Gastrocnemius medialis (tissue), 4 donors: ENCODE data around the gene SLC38A2. TPM values are rescaled to one million over a fixed set of nuclear protein-coding genes. Genes with fewer than 3 reads are reported as not detected.

ENCODE experiments used
- ATAC-seq, 2 donors: fragments of 150-250 bp; one replicate each; pipeline ENCODE4 v1.9.1; 2016
- DNase-seq, 2 donors: peaks; one replicate each; pipeline ENCODE4 v3.0.0-alpha.2; 2019
- H3K27ac ChIP-seq, 4 donors: fragments of 200-600 bp; sonication (generic); 1 replicate in 1 of 4; 2 replicates in 3 of 4; pipeline ENCODE4 v1.5.1; 2016 to 2018; ENCODE audit warnings: mild to moderate bottlenecking in 2 of 4, moderate library complexity in 1 of 4
- H3K27me3 ChIP-seq, 3 donors: fragments of 200-600 bp; sonication (generic) in 2 of 3; 1 replicate in 1 of 3; 2 replicates in 2 of 3; pipeline versions ENCODE4 v1.5.1 to v1.6.0; 2016 to 2019; ENCODE audit warnings: mild to moderate bottlenecking in 1 of 3, moderate library complexity in 1 of 3
- H3K36me3 ChIP-seq, 2 donors: fragments of 200-600 bp; sonication (generic) in 1 of 2; one replicate each; pipeline ENCODE4 v1.5.1; 2017 to 2018
- H3K4me1 ChIP-seq, 2 donors: fragments of 200-600 bp; sonication (generic) in 1 of 2; one replicate each; pipeline ENCODE4 v1.5.1; 2016 to 2017; ENCODE audit warnings: mild to moderate bottlenecking in 2 of 2
- H3K4me3 ChIP-seq, 4 donors: fragments of 200-600 bp; sonication (generic) in 3 of 4; 1 replicate in 1 of 4; 2 replicates in 3 of 4; pipeline ENCODE4 v1.5.1; 2016 to 2019; ENCODE audit warnings: mild to moderate bottlenecking in 2 of 4
- H3K9me3 ChIP-seq, 3 donors: fragments of 200-600 bp; sonication (generic) in 2 of 3; 1 replicate in 1 of 3; 2 replicates in 2 of 3; pipeline ENCODE4 v1.5.1; 2016 to 2019
- POLR2A ChIP-seq, 2 donors: fragments of 450-650 bp; IDR thresholded peaks; one replicate each; pipeline ENCODE4 v1.6.1; 2017; ENCODE audit warnings: antibody characterized with exemption in 2 of 2, mild to moderate bottlenecking in 2 of 2, moderate library complexity in 2 of 2
- in situ Hi-C, 4 donors: fragments of 200-750 bp; cut with MboI; loops; one replicate each; pipeline versions ENCODE4 v1.15.0 to v1.8.0; 2017; ENCODE audit warnings: low sequenced_read_pairs in 4 of 4
- intact Hi-C: fragments of 100-400 bp; cut with DNase I; formaldehyde crosslinking; loops from one replicate; pipeline ENCODE4 v1.15.1; 2023; ENCODE audit warnings: low total_unique reads
- total RNA-seq, 4 donors: library from RNA; depleted of rRNA; stranded (reverse); fragments of >200 nt; gene quantifications; one replicate each; pipeline versions ENCODE4 v1.1.0 to v1.2.3, GENCODE V29; 2016
- TF ChIP-seq, protein P1 (sequence below), 5 experiments: fragments of 450-650 bp in 3 of 5; fragments of 200-600 bp in 2 of 5; sonication (generic) in 2 of 5; IDR thresholded peaks in 4 of 5; conservative IDR thresholded peaks in 1 of 5; 1 replicate in 4 of 5; 2 replicates in 1 of 5; pipeline ENCODE4 v1.5.1; 2016 to 2019; ENCODE audit warnings: antibody characterized with exemption in 5 of 5, mild to moderate bottlenecking in 3 of 5, moderate library complexity in 3 of 5

The SLC38A2 gene
- total RNA-seq, 4 donors from 2014 or later, result 260 to 853 (median 400) TPM

DNA sequence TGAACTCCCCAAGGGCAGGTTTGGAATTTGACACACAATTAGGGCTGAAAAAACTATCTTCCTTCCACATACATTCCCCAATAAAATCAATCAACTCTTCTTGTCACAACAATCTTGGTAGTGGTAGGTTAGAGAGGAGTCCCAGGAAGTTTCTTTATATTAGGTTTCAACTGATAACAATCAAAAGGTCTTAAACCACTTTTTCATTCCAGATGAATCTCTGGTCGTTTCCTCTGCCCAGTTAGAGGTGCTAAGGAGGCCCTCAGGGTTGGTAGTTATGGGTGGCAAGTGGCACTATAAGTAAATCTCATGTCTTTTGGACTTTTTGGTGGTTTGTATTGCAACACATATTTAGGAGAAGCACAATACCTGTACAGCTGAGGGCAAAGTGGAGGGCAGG, 1.7 kb upstream of the SLC38A2 start:
- ATAC-seq, result no peak
- H3K9me3 ChIP-seq, result no peaks in the 10 kb centered on the region
- intact Hi-C loops, result loop anchor here (5.0 kb wide), 5 partner anchors 107 to 588 kb away; partner anchors contain the start of genes SCAF11 and SLC38A1
- H3K4me3 ChIP-seq, result peak overlapping the region in 1 of 4 donors; percentile 87
- H3K4me1 ChIP-seq, result peaks cover 21 to 29% of the 10 kb centered on the region in 2 donors
- TF ChIP-seq, protein P1, sequence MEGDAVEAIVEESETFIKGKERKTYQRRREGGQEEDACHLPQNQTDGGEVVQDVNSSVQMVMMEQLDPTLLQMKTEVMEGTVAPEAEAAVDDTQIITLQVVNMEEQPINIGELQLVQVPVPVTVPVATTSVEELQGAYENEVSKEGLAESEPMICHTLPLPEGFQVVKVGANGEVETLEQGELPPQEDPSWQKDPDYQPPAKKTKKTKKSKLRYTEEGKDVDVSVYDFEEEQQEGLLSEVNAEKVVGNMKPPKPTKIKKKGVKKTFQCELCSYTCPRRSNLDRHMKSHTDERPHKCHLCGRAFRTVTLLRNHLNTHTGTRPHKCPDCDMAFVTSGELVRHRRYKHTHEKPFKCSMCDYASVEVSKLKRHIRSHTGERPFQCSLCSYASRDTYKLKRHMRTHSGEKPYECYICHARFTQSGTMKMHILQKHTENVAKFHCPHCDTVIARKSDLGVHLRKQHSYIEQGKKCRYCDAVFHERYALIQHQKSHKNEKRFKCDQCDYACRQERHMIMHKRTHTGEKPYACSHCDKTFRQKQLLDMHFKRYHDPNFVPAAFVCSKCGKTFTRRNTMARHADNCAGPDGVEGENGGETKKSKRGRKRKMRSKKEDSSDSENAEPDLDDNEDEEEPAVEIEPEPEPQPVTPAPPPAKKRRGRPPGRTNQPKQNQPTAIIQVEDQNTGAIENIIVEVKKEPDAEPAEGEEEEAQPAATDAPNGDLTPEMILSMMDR (IDR thresholded peaks at IDR 0.05 in 4 of 5, conservative IDR thresholded peaks at IDR 0.05 in 1 of 5), result no peak
- no peak for TF ChIP-seq POLR2A (IDR thresholded peaks at IDR 0.05)
- no peaks in the 10 kb centered on the region for H3K27me3 ChIP-seq
- peak overlapping the region; percentile 93 to 97 (median 95) for H3K27ac ChIP-seq
- no peak for DNase-seq
- H3K36me3 ChIP-seq, result peaks cover 2 to 23% of the 10 kb centered on the region in 2 donors
- in situ Hi-C loops, result loop anchor here in 2 of 4 donors (25.0 kb wide), 2 partner anchors 288 to 387 kb away; partner anchors contain the start of gene SCAF11 (in 1 of the 2)

DNA sequence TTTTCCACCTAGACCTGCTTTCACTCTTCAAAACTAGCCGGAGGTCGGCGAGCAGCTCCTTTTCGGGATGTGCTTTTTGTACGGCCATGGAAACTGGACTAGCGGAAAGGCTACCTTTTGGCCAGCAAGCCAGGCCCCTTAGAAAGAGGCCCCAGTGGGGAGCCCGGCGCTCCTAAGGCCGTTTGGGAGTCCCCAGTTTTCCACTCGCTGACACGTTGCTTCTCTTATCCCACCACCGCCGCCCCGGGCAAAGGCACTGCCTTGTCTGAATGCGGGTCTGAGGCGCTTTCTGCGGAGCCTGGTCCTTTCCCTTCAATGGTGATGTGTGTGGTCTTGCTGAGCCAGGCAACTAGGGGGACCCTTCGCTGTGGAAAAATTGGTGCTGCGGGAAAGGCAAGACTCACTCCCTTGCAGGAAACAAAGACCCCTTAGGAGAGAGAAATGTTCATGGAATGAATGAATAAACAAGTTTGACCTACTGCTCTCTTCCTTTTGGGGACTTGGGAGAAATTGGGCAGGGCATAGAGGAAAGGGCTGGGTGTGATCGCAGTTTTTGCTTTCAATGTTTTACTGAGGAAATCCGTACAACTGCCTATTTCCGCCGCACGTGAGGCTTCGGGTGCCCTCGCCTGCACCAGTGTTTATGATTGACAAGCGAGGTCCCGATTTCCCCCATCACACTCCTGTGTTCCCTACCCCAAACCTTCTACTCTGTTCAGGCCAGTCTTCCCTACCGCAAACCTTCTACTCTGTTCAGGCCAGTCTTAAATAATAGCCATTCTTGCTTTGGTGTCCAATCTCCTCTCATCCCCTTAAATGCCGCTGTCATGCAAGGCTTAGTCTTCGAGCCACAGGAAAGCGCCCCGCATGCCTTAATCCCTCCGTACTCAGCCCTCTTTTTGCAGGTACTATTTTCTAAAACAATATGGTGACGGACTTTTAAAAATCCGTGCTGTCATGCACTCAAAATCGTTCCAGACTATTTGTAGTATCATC, 1.0 kb upstream of the SLC38A2 start:
- peaks cover 28 to 36% of the 10 kb centered on the region in 2 donors for H3K4me1 ChIP-seq
- ATAC-seq, result peak; percentile 18 to 20
- intact Hi-C loops (loop anchor here (5.0 kb wide), 5 partner anchors 106 to 589 kb away; partner anchors contain the start of genes SCAF11 and SLC38A1), in situ Hi-C loops (loop anchor here in 2 of 4 donors (25.0 kb wide), 2 partner anchors 289 to 386 kb away; partner anchors contain the start of gene SCAF11 (in 1 of the 2))
- H3K4me3 ChIP-seq, result peak overlapping the region; percentile 68 to 87 (median 80)
- peak; percentile 30 to 54 for DNase-seq
- no peaks in the 10 kb centered on the region for H3K27me3 ChIP-seq
- H3K27ac ChIP-seq, result peak overlapping the region; percentile 93 to 97 (median 95)
- no peak for TF ChIP-seq POLR2A (IDR thresholded peaks at IDR 0.05)
- TF ChIP-seq, protein P1 (IDR thresholded peaks at IDR 0.05 in 4 of 5, conservative IDR thresholded peaks at IDR 0.05 in 1 of 5), result peak in 2 of 5 experiments; percentile 15 to 22
- peaks cover 2 to 30% of the 10 kb centered on the region in 2 donors for H3K36me3 ChIP-seq
- H3K9me3 ChIP-seq, result no peaks in the 10 kb centered on the region

- TF ChIP-seq POLR2A (IDR thresholded peaks at IDR 0.05), result peak; percentile 38 to 40
- TF ChIP-seq, protein P1 (IDR thresholded peaks at IDR 0.05 in 4 of 5, conservative IDR thresholded peaks at IDR 0.05 in 1 of 5), result peak in 1 of 5 experiments; percentile 9
- Histone ChIP-seq H3K9me3 (no peaks in the 10 kb centered on the region), H3K4me1 (peaks cover 45 to 49% of the 10 kb centered on the region in 2 donors), H3K27ac (peak overlapping the region; percentile 93 to 97 (median 95)), H3K36me3 (peaks cover 2 to 47% of the 10 kb centered on the region in 2 donors), H3K27me3 (no peaks in the 10 kb centered on the region), H3K4me3 (peak overlapping the region; percentile 68 to 87 (median 80))
- DNase-seq (peak; percentile 66 to 77), ATAC-seq (peak; percentile 42 to 45)
- in situ Hi-C loops, result loop anchor here in 2 of 4 donors (25.0 kb wide), 2 partner anchors 290 to 385 kb away; partner anchors contain the start of gene SCAF11 (in 1 of the 2)
- intact Hi-C loops, result loop anchor here (1.0 to 5.0 kb wide), 8 partner anchors 11 to 590 kb away; partner anchors contain the start of genes SCAF11 and SLC38A1
Observed at GRCh38 chr12:46371718-46372543, 642 bp downstream of the SLC38A2 start.
